ENCODE results near the gene IL10RA.
"Not testable (repeated sequence)": the region's sequence is repeated elsewhere in the genome, so short reads cannot be mapped to it uniquely, and the experiment has no call there.

IL10RA gene
- 376 to 1,107 (median 823) reads per million in 4 experiments for total RNA-seq

- peak; percentile 69 for DNase-seq
Observed at GRCh38 chr11:117985953-117986887, at the start of gene IL10RA. Gene IL10RA, plus strand, starts transcription at chr11:117986394. Its CDS starts 74 bp downstream, at chr11:117986468.

- DNase-seq = no peak
Observed at GRCh38 chr11:117936973-117937372, 49.2 kb upstream of the IL10RA start.

GRCh38 chr11:117940736-117941135 lies 45.5 kb upstream of the IL10RA start:
- DNase-seq = no peak

- no peak for DNase-seq
Observed at GRCh38 chr11:117941163-117941707, 45.0 kb upstream of the IL10RA start.

- DNase-seq = no peak
Observed at GRCh38 chr11:117941976-117942654, 44.1 kb upstream of the IL10RA start.

GRCh38 chr11:117944554-117944953 lies 41.6 kb upstream of the IL10RA start:
- no peak for DNase-seq

GRCh38 chr11:117945047-117945810 lies 41.0 kb upstream of the IL10RA start:
- DNase-seq = no peak

- no peak for DNase-seq
Observed at GRCh38 chr11:117946156-117946841, 39.9 kb upstream of the IL10RA start.

GRCh38 chr11:117946842-117947526 lies 39.2 kb upstream of the IL10RA start:
- DNase-seq = peak; percentile 70

- not testable (repeated sequence) for DNase-seq
Observed at GRCh38 chr11:117947751-117948150, 38.4 kb upstream of the IL10RA start.

GRCh38 chr11:117948466-117948865 lies 37.7 kb upstream of the IL10RA start:
- not testable (repeated sequence) for DNase-seq

- no peak for DNase-seq
Observed at GRCh38 chr11:117949062-117949461, 37.1 kb upstream of the IL10RA start.

- DNase-seq = peak; percentile 22
Observed at GRCh38 chr11:117950301-117950700, 35.9 kb upstream of the IL10RA start.

GRCh38 chr11:117950993-117951961 lies 34.9 kb upstream of the IL10RA start:
- DNase-seq = no peak

GRCh38 chr11:117953024-117953671 lies 33.0 kb upstream of the IL10RA start:
- DNase-seq = no peak

GRCh38 chr11:117958949-117959348 lies 27.2 kb upstream of the IL10RA start:
- DNase-seq = no peak

GRCh38 chr11:117959438-117960149 lies 26.6 kb upstream of the IL10RA start:
- DNase-seq = no peak

GRCh38 chr11:117960406-117960805 lies 25.8 kb upstream of the IL10RA start:
- no peak for DNase-seq

GRCh38 chr11:117961896-117962295 lies 24.3 kb upstream of the IL10RA start:
- no peak for DNase-seq

Data from effector CD8-positive, alpha-beta T cell (primary cell).